Spinal cord (tissue), 10 donors: ENCODE measurements around the gene CYB561D1. TPM values are rescaled to one million over a fixed set of nuclear protein-coding genes. Genes with fewer than 3 reads are reported as not detected.

Source experiments
- DNase-seq, 6 donors: peaks; one replicate each; pipeline versions ENCODE4 v3.0.0 to v3.0.0-alpha.2; 2013 to 2015; ENCODE audit warnings: low spot score in 6 of 6, low read depth in 4 of 6
- H3K27ac ChIP-seq: one replicate; pipeline ENCODE4 v1.5.1; 2013; ENCODE audit warnings: low read depth, low read length, control low read depth
- H3K27me3 ChIP-seq: one replicate; pipeline ENCODE4 v1.6.1; 2013; ENCODE audit warnings: low read length; ENCODE audit not compliant: control insufficient read depth, insufficient read depth
- H3K36me3 ChIP-seq: one replicate; pipeline ENCODE4 v1.6.1; 2013; ENCODE audit warnings: low read length; ENCODE audit not compliant: control insufficient read depth, insufficient read depth
- H3K4me1 ChIP-seq: one replicate; pipeline ENCODE4 v1.6.1; 2013; ENCODE audit warnings: low read length; ENCODE audit not compliant: control insufficient read depth, insufficient read depth
- H3K4me3 ChIP-seq: one replicate; pipeline ENCODE4 v1.5.1; 2013; ENCODE audit warnings: low read depth, low read length, control low read depth
- H3K9me3 ChIP-seq: one replicate; pipeline ENCODE4 v1.6.1; 2013; ENCODE audit warnings: low read length; ENCODE audit not compliant: control insufficient read depth, insufficient read depth
- WGBS: methylation state at CpG from one replicate; pipeline ENCODE4 v1.1.5; 2013; ENCODE audit warnings: missing lambda C conversion rate; ENCODE audit not compliant: insufficient coverage; 5-methylcytosine and 5-hydroxymethylcytosine counted together
- polyA plus RNA-seq, 2 donors: library from polyadenylated mRNA; unstranded; fragments of 120-200 nt; gene quantifications; one replicate each; pipeline ENCODE4 v1.2.1, GENCODE V29; 2013; ENCODE audit not compliant: insufficient read length in 2 of 2
- total RNA-seq, 2 donors: library from RNA; depleted of rRNA in 1 of 2; stranded (reverse); fragments of 120-200 nt in 1 of 2; fragments of >200 nt in 1 of 2; gene quantifications; one replicate each; pipeline versions ENCODE4 v1.2.3 to v1.2.4, GENCODE V29; 2013 to 2014
- donor health status: healthy.

CYB561D1 gene
- total and polyA plus RNA-seq, 4 donors, result 4.7 to 8.5 (median 6.8) TPM

GRCh38 chr1:109532365-109533136 is 38.7 kb downstream of the CYB561D1 start:
- no peaks in the 10 kb centered on the region for H3K36me3 ChIP-seq
- WGBS, result 19% methylated on average over 12 of the region's 12 CpGs
- H3K4me3 ChIP-seq, result peak overlapping the region; percentile 1
- no peak overlapping the region for H3K27ac ChIP-seq
- DNase-seq, result peak in 3 of 6 donors; percentile 69 to 93 (median 91)
- no peaks in the 10 kb centered on the region for H3K9me3 ChIP-seq
- peaks cover 11% of the 10 kb centered on the region for H3K27me3 ChIP-seq
- H3K4me1 ChIP-seq, result peaks cover 57% of the 10 kb centered on the region

DNA sequence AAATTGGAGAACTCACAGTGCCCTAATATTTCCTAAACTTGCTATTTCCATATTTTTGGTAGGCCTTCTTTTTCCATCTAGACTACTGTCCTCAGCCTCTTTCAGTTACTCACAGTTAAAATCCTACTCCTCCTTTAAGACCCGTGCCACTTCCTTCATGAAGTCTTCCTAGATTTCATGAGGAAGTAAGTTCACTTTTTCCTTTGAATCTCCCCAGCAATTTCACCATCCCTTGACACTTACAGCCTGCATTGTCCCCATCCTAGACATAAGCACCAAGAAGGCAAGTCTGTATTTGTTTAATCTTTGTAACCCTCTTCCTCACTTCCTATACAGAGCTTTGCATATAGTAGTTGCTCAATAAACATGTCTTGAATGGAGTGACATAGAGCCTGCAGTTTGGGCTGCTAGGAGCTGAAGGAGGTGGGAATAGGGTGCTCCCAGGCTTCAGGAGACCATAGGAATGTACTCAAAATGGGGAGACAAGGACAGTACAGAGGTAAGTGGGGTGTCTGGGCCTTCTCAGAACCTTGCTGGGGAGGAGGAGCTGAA is 40.5 kb downstream of the CYB561D1 start:
- no peaks in the 10 kb centered on the region for H3K9me3 ChIP-seq
- no peaks in the 10 kb centered on the region for H3K36me3 ChIP-seq
- H3K4me3 ChIP-seq, result no peak overlapping the region
- no peak for DNase-seq
- peaks cover 6% of the 10 kb centered on the region for H3K27me3 ChIP-seq
- 75% methylated on average over 1 of the region's 1 CpG for WGBS
- peaks cover 56% of the 10 kb centered on the region for H3K4me1 ChIP-seq
- H3K27ac ChIP-seq, result no peak overlapping the region

GRCh38 chr1:109535481-109535880 is 41.6 kb downstream of the CYB561D1 start:
- DNase-seq, result no peak
- Histone ChIP-seq H3K4me1 (peaks cover 56% of the 10 kb centered on the region), H3K27me3 (peaks cover 6% of the 10 kb centered on the region), H3K36me3 (no peaks in the 10 kb centered on the region), H3K27ac (no peak overlapping the region), H3K4me3 (no peak overlapping the region), H3K9me3 (no peaks in the 10 kb centered on the region)
- 76% methylated on average over 4 of the region's 4 CpGs for WGBS

DNA sequence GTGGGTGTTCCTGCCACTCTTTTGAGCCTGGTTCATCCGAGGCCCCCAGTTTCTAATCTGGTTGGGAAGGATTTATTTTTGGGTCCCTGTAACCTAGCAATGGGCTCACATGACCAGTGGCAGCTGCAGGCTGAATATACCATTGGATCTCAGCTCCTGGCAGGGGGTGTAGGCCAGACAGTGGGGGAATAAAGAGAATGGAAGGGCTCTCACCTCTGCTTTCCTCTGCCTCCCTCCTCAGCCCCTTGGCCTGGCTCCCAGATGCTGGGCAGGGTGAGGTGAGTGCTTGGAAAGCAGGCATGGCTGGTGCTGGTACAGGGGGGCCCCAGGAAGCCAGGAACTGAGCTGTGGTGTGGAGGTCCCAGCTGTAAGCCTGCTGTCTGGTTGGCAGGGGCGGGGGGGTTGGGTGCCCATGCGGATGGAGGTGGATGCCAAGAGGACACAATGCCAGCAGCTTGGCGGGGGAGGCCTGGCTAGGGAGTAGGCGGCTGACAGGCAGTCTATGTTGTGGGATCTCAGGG is 42.1 kb downstream of the CYB561D1 start:
- H3K9me3 ChIP-seq, result no peaks in the 10 kb centered on the region
- WGBS, result 45% methylated on average over 3 of the region's 5 CpGs
- peak in 2 of 6 donors; percentile 70 to 82 for DNase-seq
- H3K27ac ChIP-seq, result no peak overlapping the region
- H3K36me3 ChIP-seq, result no peaks in the 10 kb centered on the region
- H3K4me3 ChIP-seq, result no peak overlapping the region
- H3K4me1 ChIP-seq, result peaks cover 55% of the 10 kb centered on the region
- peaks cover 6% of the 10 kb centered on the region for H3K27me3 ChIP-seq

DNA sequence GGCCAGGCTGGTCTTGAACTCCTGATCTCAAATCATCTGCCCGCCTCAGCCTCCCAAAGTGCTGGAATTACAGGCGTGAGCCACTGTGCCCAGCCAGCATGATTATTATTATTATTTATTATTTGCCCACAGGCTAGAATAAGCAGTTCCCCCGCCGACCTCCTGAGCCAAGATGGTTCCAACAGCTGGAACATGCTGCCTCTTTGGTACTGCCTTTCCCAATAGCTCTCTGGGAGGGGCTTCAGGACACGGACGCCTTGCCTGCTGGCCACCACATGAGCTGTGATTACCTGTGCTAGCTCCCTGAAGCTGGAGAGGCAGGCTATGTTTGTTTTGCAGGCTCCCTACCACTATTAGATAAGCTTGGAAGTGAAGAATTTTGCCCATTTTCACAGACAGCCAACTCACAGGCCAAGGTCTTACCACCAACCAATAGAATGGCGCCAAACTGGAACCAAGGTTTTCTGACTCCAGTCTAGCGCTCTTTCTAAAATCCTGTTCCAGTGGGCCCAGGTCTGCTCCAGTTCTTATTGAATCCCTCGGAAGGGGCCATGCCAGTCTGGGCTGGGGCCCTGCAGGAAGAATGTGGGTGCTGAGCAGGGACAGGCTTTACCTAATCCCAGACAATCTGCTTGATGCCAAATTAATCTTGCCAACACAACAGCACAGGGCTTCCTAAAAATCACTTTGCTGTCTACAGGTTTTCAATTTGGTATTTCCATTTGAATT is 43.7 kb downstream of the CYB561D1 start:
- WGBS, result 94% methylated on average over 4 of the region's 9 CpGs
- no peaks in the 10 kb centered on the region for H3K9me3 ChIP-seq
- H3K27ac ChIP-seq, result no peak overlapping the region
- H3K36me3 ChIP-seq, result no peaks in the 10 kb centered on the region
- no peak for DNase-seq
- peaks cover 6% of the 10 kb centered on the region for H3K27me3 ChIP-seq
- peaks cover 43% of the 10 kb centered on the region for H3K4me1 ChIP-seq
- no peak overlapping the region for H3K4me3 ChIP-seq

DNA sequence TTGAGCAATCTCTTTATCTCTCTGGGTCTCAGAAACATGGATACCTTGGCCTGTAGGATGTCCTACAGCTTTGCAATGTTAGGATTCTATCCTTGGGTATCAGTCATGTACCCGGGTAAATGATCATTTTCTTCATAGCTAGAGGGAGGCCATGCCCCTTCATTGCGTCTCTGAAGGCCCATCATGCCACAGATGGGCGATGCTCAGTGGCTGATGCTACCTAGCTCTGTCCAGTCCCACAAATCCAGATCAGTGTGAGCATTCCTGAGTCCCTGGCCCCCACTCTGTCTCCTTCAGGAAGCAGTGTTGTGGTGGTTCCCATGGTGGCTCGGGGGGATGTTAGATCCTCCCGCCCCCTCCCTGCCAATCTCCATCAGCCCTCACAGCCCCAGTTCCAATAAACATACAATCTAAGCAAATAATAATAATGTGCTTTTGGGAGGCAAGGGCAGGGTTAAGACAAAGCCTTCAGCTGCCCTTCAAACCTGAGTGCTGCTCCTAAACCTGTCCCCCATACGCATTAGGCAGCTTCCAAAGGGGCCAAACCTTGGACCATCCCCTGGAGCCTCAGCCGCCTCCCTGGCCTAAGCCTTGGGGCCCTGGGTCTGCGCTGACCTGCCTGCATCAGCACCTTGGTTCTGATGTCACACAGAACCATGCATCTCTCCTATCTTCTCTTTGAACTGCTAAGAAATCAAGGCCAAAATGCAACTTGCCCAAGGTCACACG is 45.1 kb downstream of the CYB561D1 start:
- no peaks in the 10 kb centered on the region for H3K9me3 ChIP-seq
- no peak for DNase-seq
- peaks cover 14% of the 10 kb centered on the region for H3K36me3 ChIP-seq
- no peak overlapping the region for H3K27ac ChIP-seq
- no peak overlapping the region for H3K4me3 ChIP-seq
- WGBS, result 85% methylated on average over 7 of the region's 9 CpGs
- peaks cover 4% of the 10 kb centered on the region for H3K27me3 ChIP-seq
- H3K4me1 ChIP-seq, result peaks cover 40% of the 10 kb centered on the region

DNA sequence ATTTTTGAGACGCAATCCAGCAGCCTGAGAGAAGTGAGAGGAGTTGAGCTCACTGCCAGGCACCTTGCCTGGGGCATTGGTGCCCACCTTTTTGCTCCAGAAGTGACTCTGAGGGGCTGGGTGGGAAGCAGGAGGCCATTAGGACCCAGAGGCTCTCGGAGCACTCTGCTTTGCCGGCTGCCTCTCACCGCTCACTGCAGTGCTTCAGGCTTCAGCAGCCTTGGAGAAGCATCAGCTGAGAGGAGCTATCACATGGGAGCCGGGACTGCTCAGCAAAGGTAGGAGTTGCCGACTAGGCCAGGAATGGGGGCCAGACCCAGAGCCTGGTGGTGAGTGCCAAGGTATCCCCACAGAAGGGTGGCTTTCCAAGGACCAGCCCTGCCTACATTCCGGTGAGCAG is 45.8 kb downstream of the CYB561D1 start, which contains the start of gene GPR61:
GPR61 (plus strand) TSS at position 197 of the 400 bp plus-strand sequence. CDS start 3,151 bp downstream, outside the sequence.
- Histone ChIP-seq H3K4me3 (peak within 1 kb of the TSS; percentile 13), H3K27me3 (no peaks in the 10 kb centered on the region), H3K9me3 (no peaks in the 10 kb centered on the region), H3K36me3 (peaks cover 17% of the 10 kb centered on the region), H3K4me1 (peaks cover 40% of the 10 kb centered on the region), H3K27ac (no peak within 1 kb of the TSS)
- 32% methylated on average over 7 of the region's 7 CpGs for WGBS
- peak in 2 of 6 donors; percentile 48 to 90 for DNase-seq

- no peaks in the 10 kb centered on the region for H3K27me3 ChIP-seq
- 64% methylated on average over 3 of the region's 3 CpGs for WGBS
- no peak overlapping the region for H3K27ac ChIP-seq
- peaks cover 32% of the 10 kb centered on the region for H3K4me1 ChIP-seq
- peaks cover 19% of the 10 kb centered on the region for H3K36me3 ChIP-seq
- no peaks in the 10 kb centered on the region for H3K9me3 ChIP-seq
- peak in 1 of 6 donors; percentile 37 for DNase-seq
- no peak overlapping the region for H3K4me3 ChIP-seq
Measured at GRCh38 chr1:109541102-109541501, 47.2 kb downstream of the CYB561D1 start.

GRCh38 chr1:109542657-109543056 is 48.8 kb downstream of the CYB561D1 start:
- Histone ChIP-seq H3K27me3 (no peaks in the 10 kb centered on the region), H3K4me3 (no peak overlapping the region), H3K4me1 (peaks cover 25% of the 10 kb centered on the region), H3K9me3 (no peaks in the 10 kb centered on the region), H3K27ac (no peak overlapping the region), H3K36me3 (peaks cover 19% of the 10 kb centered on the region)
- 87% methylated on average over 7 of the region's 10 CpGs for WGBS
- no peak for DNase-seq
